Measurements from ENCODE around the gene TLR9.

Gene TLR9

GRCh38 chr3:52218454-52218853 lies 7.0 kb downstream of the TLR9 start:
- Histone ChIP-seq H2BK5ac (ENCODE audit: low read depth, low read length, poor library complexity, severe bottlenecking) (no peak overlapping the region), H4K91ac (ENCODE audit: low read length) (peak overlapping the region; percentile 8)

GRCh38 chr3:52218026-52218425 lies 7.4 kb downstream of the TLR9 start:
- Histone ChIP-seq H3K36me3 (ENCODE audit: control insufficient read depth in 1 of 2, insufficient read depth in 2 of 2, low read depth in 1 of 2, low read length in 2 of 2) (peaks cover 25 to 29% of the 10 kb centered on the region in 2 experiments), H2BK15ac (ENCODE audit: low read depth, poor library complexity, severe bottlenecking) (no peak overlapping the region), H3K18ac (ENCODE audit: low read depth in 1 of 2, low read length in 2 of 2) (no peak overlapping the region), H3K14ac (ENCODE audit: low read length in 2 of 2) (no peak overlapping the region), H3K4ac (ENCODE audit: low read depth in 1 of 2, low read length in 2 of 2) (no peak overlapping the region), H3K27me3 (ENCODE audit: control insufficient read depth in 1 of 2, insufficient read depth in 1 of 2, low read length in 2 of 2) (no peaks in the 10 kb centered on the region), H3K4me2 (ENCODE audit: low read length, poor library complexity, severe bottlenecking) (no peak overlapping the region), H3K79me1 (replicated peaks; ENCODE audit: low read length, poor library complexity, severe bottlenecking) (peaks cover 1% of the 10 kb centered on the region), H3K23ac (ENCODE audit: low read length in 2 of 2) (no peak overlapping the region), H3K9me3 (ENCODE audit: control insufficient read depth, low read length) (no peaks in the 10 kb centered on the region), H2BK5ac (ENCODE audit: low read depth, low read length, poor library complexity, severe bottlenecking) (no peak overlapping the region), H2BK120ac (ENCODE audit: low read depth, low read length) (no peak overlapping the region), H2AK5ac (ENCODE audit: low read length, severe bottlenecking) (no peak overlapping the region), H3K4me3 (ENCODE audit: insufficient read depth in 1 of 2, low read depth in 1 of 2, low read length in 2 of 2) (no peak overlapping the region), H2AFZ (ENCODE audit: low read depth, low read length) (no peak overlapping the region), H4K8ac (ENCODE audit: low read length) (no peak overlapping the region), H3K27ac (ENCODE audit: low read length, poor library complexity, severe bottlenecking) (no peak overlapping the region), H3K9ac (ENCODE audit: low read length) (no peak overlapping the region), H3K4me1 (ENCODE audit: control insufficient read depth, insufficient read depth, low read depth, low read length) (peaks cover 9% of the 10 kb centered on the region), H2BK12ac (ENCODE audit: low read length in 2 of 2) (no peak overlapping the region), H4K91ac (ENCODE audit: low read length) (peak overlapping the region; percentile 8)
- 91% methylated on average over 3 of the region's 3 CpGs for WGBS
- no peak for DNase-seq

More at GRCh38 chr3:52218454-52218853, 7.0 kb downstream of the TLR9 start:
- H3K4me3 ChIP-seq (ENCODE audit: insufficient read depth in 1 of 2, low read depth in 1 of 2, low read length in 2 of 2), result no peak overlapping the region
- H2BK15ac ChIP-seq (ENCODE audit: low read depth, poor library complexity, severe bottlenecking), result no peak overlapping the region
- no peak overlapping the region for H4K8ac ChIP-seq (ENCODE audit: low read length)
- no peak overlapping the region for H2BK12ac ChIP-seq (ENCODE audit: low read length in 2 of 2)
- no peak for DNase-seq
- no peak overlapping the region for H3K27ac ChIP-seq (ENCODE audit: low read length, poor library complexity, severe bottlenecking)
- 91% methylated on average over 8 of the region's 12 CpGs for WGBS
- H3K4me2 ChIP-seq (ENCODE audit: low read length, poor library complexity, severe bottlenecking), result no peak overlapping the region
- H2AFZ ChIP-seq (ENCODE audit: low read depth, low read length), result no peak overlapping the region
- H3K36me3 ChIP-seq (ENCODE audit: control insufficient read depth in 1 of 2, insufficient read depth in 2 of 2, low read depth in 1 of 2, low read length in 2 of 2), result peaks cover 22 to 25% of the 10 kb centered on the region in 2 experiments
- H3K79me1 ChIP-seq (replicated peaks; ENCODE audit: low read length, poor library complexity, severe bottlenecking), result no peaks in the 10 kb centered on the region
- H3K27me3 ChIP-seq (ENCODE audit: control insufficient read depth in 1 of 2, insufficient read depth in 1 of 2, low read length in 2 of 2), result no peaks in the 10 kb centered on the region
- no peak overlapping the region for H3K4ac ChIP-seq (ENCODE audit: low read depth in 1 of 2, low read length in 2 of 2)
- H3K9me3 ChIP-seq (ENCODE audit: control insufficient read depth, low read length), result no peaks in the 10 kb centered on the region
- no peak overlapping the region for H3K9ac ChIP-seq (ENCODE audit: low read length)
- no peak overlapping the region for H2AK5ac ChIP-seq (ENCODE audit: low read length, severe bottlenecking)
- no peak overlapping the region for H2BK120ac ChIP-seq (ENCODE audit: low read depth, low read length)
- no peak overlapping the region for H3K14ac ChIP-seq (ENCODE audit: low read length in 2 of 2)
- no peak overlapping the region for H3K23ac ChIP-seq (ENCODE audit: low read length in 2 of 2)
- H3K4me1 ChIP-seq (ENCODE audit: control insufficient read depth, insufficient read depth, low read depth, low read length), result peaks cover 9% of the 10 kb centered on the region
- no peak overlapping the region for H3K18ac ChIP-seq (ENCODE audit: low read depth in 1 of 2, low read length in 2 of 2)

GRCh38 chr3:52217409-52217805 lies 8.0 kb downstream of the TLR9 start:
- 80% methylated on average over 8 of the region's 10 CpGs for WGBS
- Histone ChIP-seq H2BK12ac (ENCODE audit: low read length in 2 of 2) (no peak overlapping the region), H3K18ac (ENCODE audit: low read depth in 1 of 2, low read length in 2 of 2) (no peak overlapping the region)

GRCh38 chr3:52216585-52217408 lies 8.6 kb downstream of the TLR9 start:
- WGBS, result 48% methylated on average over 13 of the region's 13 CpGs
- no peak overlapping the region for H2BK12ac ChIP-seq (ENCODE audit: low read length in 2 of 2)

More at GRCh38 chr3:52217409-52217805, 8.0 kb downstream of the TLR9 start:
- no peaks in the 10 kb centered on the region for H3K9me3 ChIP-seq (ENCODE audit: control insufficient read depth, low read length)
- no peak overlapping the region for H3K4me2 ChIP-seq (ENCODE audit: low read length, poor library complexity, severe bottlenecking)
- peaks cover 31 to 34% of the 10 kb centered on the region in 2 experiments for H3K36me3 ChIP-seq (ENCODE audit: control insufficient read depth in 1 of 2, insufficient read depth in 2 of 2, low read depth in 1 of 2, low read length in 2 of 2)
- H2BK15ac ChIP-seq (ENCODE audit: low read depth, poor library complexity, severe bottlenecking), result no peak overlapping the region
- H3K4me1 ChIP-seq (ENCODE audit: control insufficient read depth, insufficient read depth, low read depth, low read length), result peaks cover 9% of the 10 kb centered on the region
- H3K79me1 ChIP-seq (replicated peaks; ENCODE audit: low read length, poor library complexity, severe bottlenecking), result peaks cover 1% of the 10 kb centered on the region
- no peak overlapping the region for H3K4me3 ChIP-seq (ENCODE audit: insufficient read depth in 1 of 2, low read depth in 1 of 2, low read length in 2 of 2)
- H3K27ac ChIP-seq (ENCODE audit: low read length, poor library complexity, severe bottlenecking), result no peak overlapping the region
- no peak overlapping the region for H2AFZ ChIP-seq (ENCODE audit: low read depth, low read length)
- no peak overlapping the region for H3K4ac ChIP-seq (ENCODE audit: low read depth in 1 of 2, low read length in 2 of 2)
- no peak overlapping the region for H3K14ac ChIP-seq (ENCODE audit: low read length in 2 of 2)
- no peak overlapping the region for H2BK120ac ChIP-seq (ENCODE audit: low read depth, low read length)
- no peaks in the 10 kb centered on the region for H3K27me3 ChIP-seq (ENCODE audit: control insufficient read depth in 1 of 2, insufficient read depth in 1 of 2, low read length in 2 of 2)
- no peak overlapping the region for H4K91ac ChIP-seq (ENCODE audit: low read length)
- H2AK5ac ChIP-seq (ENCODE audit: low read length, severe bottlenecking), result no peak overlapping the region
- DNase-seq, result no peak
- no peak overlapping the region for H3K23ac ChIP-seq (ENCODE audit: low read length in 2 of 2)
- H4K8ac ChIP-seq (ENCODE audit: low read length), result no peak overlapping the region
- H3K9ac ChIP-seq (ENCODE audit: low read length), result no peak overlapping the region
- no peak overlapping the region for H2BK5ac ChIP-seq (ENCODE audit: low read depth, low read length, poor library complexity, severe bottlenecking)

More at GRCh38 chr3:52216585-52217408, 8.6 kb downstream of the TLR9 start:
- H3K36me3 ChIP-seq (ENCODE audit: control insufficient read depth in 1 of 2, insufficient read depth in 2 of 2, low read depth in 1 of 2, low read length in 2 of 2), result peaks cover 37 to 40% of the 10 kb centered on the region in 2 experiments
- no peak overlapping the region for H3K23ac ChIP-seq (ENCODE audit: low read length in 2 of 2)
- H2AFZ ChIP-seq (ENCODE audit: low read depth, low read length), result no peak overlapping the region
- no peak overlapping the region for H2BK5ac ChIP-seq (ENCODE audit: low read depth, low read length, poor library complexity, severe bottlenecking)
- peaks cover 9% of the 10 kb centered on the region for H3K4me1 ChIP-seq (ENCODE audit: control insufficient read depth, insufficient read depth, low read depth, low read length)
- H3K4ac ChIP-seq (ENCODE audit: low read depth in 1 of 2, low read length in 2 of 2), result no peak overlapping the region
- no peaks in the 10 kb centered on the region for H3K27me3 ChIP-seq (ENCODE audit: control insufficient read depth in 1 of 2, insufficient read depth in 1 of 2, low read length in 2 of 2)
- H3K9ac ChIP-seq (ENCODE audit: low read length), result peak overlapping the region; percentile 1
- H2BK15ac ChIP-seq (ENCODE audit: low read depth, poor library complexity, severe bottlenecking), result no peak overlapping the region
- no peak overlapping the region for H2BK120ac ChIP-seq (ENCODE audit: low read depth, low read length)
- H3K4me3 ChIP-seq (ENCODE audit: insufficient read depth in 1 of 2, low read depth in 1 of 2, low read length in 2 of 2), result no peak overlapping the region
- peak; percentile 62 for DNase-seq
- no peaks in the 10 kb centered on the region for H3K9me3 ChIP-seq (ENCODE audit: control insufficient read depth, low read length)
- no peak overlapping the region for H4K8ac ChIP-seq (ENCODE audit: low read length)
- no peak overlapping the region for H3K14ac ChIP-seq (ENCODE audit: low read length in 2 of 2)
- no peak overlapping the region for H3K18ac ChIP-seq (ENCODE audit: low read depth in 1 of 2, low read length in 2 of 2)
- H4K91ac ChIP-seq (ENCODE audit: low read length), result no peak overlapping the region
- peaks cover 1% of the 10 kb centered on the region for H3K79me1 ChIP-seq (replicated peaks; ENCODE audit: low read length, poor library complexity, severe bottlenecking)
- no peak overlapping the region for H3K27ac ChIP-seq (ENCODE audit: low read length, poor library complexity, severe bottlenecking)
- H3K4me2 ChIP-seq (ENCODE audit: low read length, poor library complexity, severe bottlenecking), result no peak overlapping the region
- no peak overlapping the region for H2AK5ac ChIP-seq (ENCODE audit: low read length, severe bottlenecking)

All from mesenchymal stem cell (in vitro differentiated cells and primary cell).